Tibial nerve (tissue), 4 donors: ENCODE results near the gene EPHA3. TPM values are rescaled to one million over a fixed set of nuclear protein-coding genes. Genes with fewer than 3 reads are reported as not detected.

ENCODE experiments used
- DNase-seq, 2 donors: peaks; one replicate each; pipeline ENCODE4 v3.0.0-alpha.2; 2019; ENCODE audit warnings: low spot score in 2 of 2
- H3K27ac ChIP-seq, 4 donors: fragments of 200-600 bp; sonication (generic) in 3 of 4; one replicate each; pipeline ENCODE4 v1.5.1; 2017 to 2019; ENCODE audit warnings: mild to moderate bottlenecking in 1 of 4
- H3K27me3 ChIP-seq, 2 donors: fragments of 200-600 bp; sonication (generic) in 1 of 2; one replicate each; pipeline versions ENCODE4 v1.5.1 to v1.6.0; 2017 to 2019
- H3K36me3 ChIP-seq, 3 donors: fragments of 200-600 bp; sonication (generic); one replicate each; pipeline ENCODE4 v1.5.1; 2018 to 2019
- H3K4me1 ChIP-seq, 4 donors: fragments of 200-600 bp; sonication (generic) in 3 of 4; one replicate each; pipeline ENCODE4 v1.5.1; 2017 to 2019
- H3K4me3 ChIP-seq, 4 donors: fragments of 200-600 bp; sonication (generic) in 3 of 4; one replicate each; pipeline ENCODE4 v1.5.1; 2017 to 2019; ENCODE audit warnings: mild to moderate bottlenecking in 1 of 4, moderate library complexity in 1 of 4
- H3K9me3 ChIP-seq, 4 donors: fragments of 200-600 bp; sonication (generic) in 3 of 4; one replicate each; pipeline ENCODE4 v1.5.1; 2017 to 2019
- CTCF ChIP-seq, 5 experiments: fragments of 200-600 bp in 3 of 5; fragments of 450-650 bp in 2 of 5; sonication (generic) in 3 of 5; IDR thresholded peaks; one replicate each; pipeline ENCODE4 v1.5.1; 2016 to 2019; ENCODE audit warnings: antibody characterized with exemption in 5 of 5, mild to moderate bottlenecking in 3 of 5, moderate library complexity in 2 of 5
- EP300 ChIP-seq, 2 donors: sonication (generic); formaldehyde crosslinking; IDR thresholded peaks; one replicate each; pipeline ENCODE4 v1.6.1; 2017; ENCODE audit warnings: antibody characterized with exemption in 2 of 2, mild to moderate bottlenecking in 1 of 2
- POLR2A ChIP-seq, 2 donors: fragments of 450-650 bp; IDR thresholded peaks; one replicate each; pipeline ENCODE4 v1.6.1; 2017; ENCODE audit warnings: antibody characterized with exemption in 2 of 2, mild to moderate bottlenecking in 2 of 2, moderate library complexity in 2 of 2
- WGBS, 2 donors: methylation state at CpG; one replicate each; pipeline ENCODE4 v1.1.5; 2018; 5-methylcytosine and 5-hydroxymethylcytosine counted together
- total RNA-seq, 4 donors: library from RNA; depleted of rRNA; stranded (reverse); fragments of >200 nt; gene quantifications; one replicate each; pipeline ENCODE4 v1.1.0, GENCODE V29; 2016

The EPHA3 gene
- total RNA-seq, 4 donors from 2014 or later, result 6.1 to 20.1 (median 7.9) TPM

- Histone ChIP-seq H3K4me1 (no peaks in the 10 kb centered on the region), H3K9me3 (no peaks in the 10 kb centered on the region), H3K27ac (no peak overlapping the region), H3K36me3 (no peaks in the 10 kb centered on the region), H3K4me3 (no peak overlapping the region), H3K27me3 (no peaks in the 10 kb centered on the region)
- WGBS, 2 donors, result 96% methylated on average over 11 of the region's 11 CpGs
- TF ChIP-seq EP300 (IDR thresholded peaks at IDR 0.05) (no peak), POLR2A (IDR thresholded peaks at IDR 0.05) (no peak), CTCF (IDR thresholded peaks at IDR 0.05) (no peak)
- no peak for DNase-seq
These were observed 173.5 kb downstream of the EPHA3 start for GRCh38 chr3:89280822-89281365.

- no peaks in the 10 kb centered on the region for H3K36me3 ChIP-seq
- H3K4me1 ChIP-seq, result no peaks in the 10 kb centered on the region
- WGBS, 2 donors, result 93 to 95% methylated on average over 1 of the region's 1 CpG
- TF ChIP-seq CTCF (IDR thresholded peaks at IDR 0.05) (no peak), POLR2A (IDR thresholded peaks at IDR 0.05) (no peak), EP300 (IDR thresholded peaks at IDR 0.05) (no peak)
- no peak overlapping the region for H3K4me3 ChIP-seq
- H3K27me3 ChIP-seq, result no peaks in the 10 kb centered on the region
- no peaks in the 10 kb centered on the region for H3K9me3 ChIP-seq
- DNase-seq, result no peak
- no peak overlapping the region for H3K27ac ChIP-seq
These were observed 180.6 kb downstream of the EPHA3 start for GRCh38 chr3:89287902-89288508.

DNA sequence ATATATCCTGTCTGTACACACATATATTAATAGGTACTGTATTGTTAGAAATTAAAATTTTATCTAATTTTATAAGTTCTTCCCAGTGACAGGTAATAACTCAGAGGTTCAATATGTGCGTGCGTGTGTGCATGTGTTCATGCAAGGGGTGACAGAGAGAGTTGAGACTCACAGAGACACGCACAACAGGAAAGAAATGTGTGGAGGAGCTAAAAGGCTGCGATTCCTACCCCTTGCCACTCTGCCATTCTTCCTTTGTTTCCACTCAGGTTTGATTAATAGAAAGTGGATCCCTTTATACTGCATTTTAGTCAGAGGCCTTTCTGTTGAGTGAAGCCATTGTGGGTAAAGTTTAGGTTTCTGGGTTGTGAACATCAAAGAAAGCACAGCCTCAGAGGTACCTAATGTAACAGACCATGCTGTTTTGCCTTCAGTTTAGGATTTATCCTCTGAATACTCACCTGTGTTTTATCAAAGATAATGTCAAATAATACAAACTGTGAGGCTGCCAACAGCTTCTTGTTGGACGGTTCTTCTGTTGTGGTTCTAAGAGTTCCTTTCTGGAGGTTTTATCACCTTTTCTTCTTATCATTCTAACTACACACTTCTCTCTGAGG is 182.3 kb downstream of the EPHA3 start:
- 93 to 94% methylated on average over 5 of the region's 5 CpGs for WGBS, 2 donors
- H3K27ac ChIP-seq, result no peak overlapping the region

DNA sequence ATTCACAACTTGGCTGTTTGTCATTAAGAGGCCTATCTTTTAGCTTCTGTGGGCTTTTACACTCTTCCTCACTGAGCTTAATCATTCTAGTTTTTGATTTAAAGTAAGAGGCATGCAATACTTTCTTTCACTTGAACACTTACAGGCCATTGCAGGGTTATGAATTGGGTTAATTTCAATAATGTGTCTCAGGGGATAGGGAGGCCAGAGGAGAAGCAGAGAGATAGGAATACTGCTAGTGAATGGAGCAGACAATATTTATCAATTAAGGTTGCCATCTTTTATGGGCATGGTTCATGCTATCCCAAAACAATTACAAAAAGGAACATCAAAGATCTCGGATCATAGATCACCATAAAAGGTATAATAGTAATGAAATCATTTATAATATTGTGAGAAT is 189.8 kb downstream of the EPHA3 start:
- Histone ChIP-seq H3K27ac (no peak overlapping the region), H3K4me1 (peaks cover 0 to 4% (median 0%) of the 10 kb centered on the region in 4 donors), H3K27me3 (no peaks in the 10 kb centered on the region), H3K36me3 (no peaks in the 10 kb centered on the region), H3K9me3 (no peaks in the 10 kb centered on the region), H3K4me3 (no peak overlapping the region)
- 89 to 92% methylated on average over 1 of the region's 1 CpG for WGBS, 2 donors
- TF ChIP-seq POLR2A (IDR thresholded peaks at IDR 0.05), result no peak
- no peak for DNase-seq

More for the DNA sequence above, 182.3 kb downstream of the EPHA3 start:
- no peak for TF ChIP-seq EP300 (IDR thresholded peaks at IDR 0.05)
- TF ChIP-seq CTCF (IDR thresholded peaks at IDR 0.05), result no peak
- H3K4me3 ChIP-seq, result no peak overlapping the region
- no peaks in the 10 kb centered on the region for H3K36me3 ChIP-seq
- H3K9me3 ChIP-seq, result no peaks in the 10 kb centered on the region
- no peak for DNase-seq
- H3K27me3 ChIP-seq, result no peaks in the 10 kb centered on the region
- H3K4me1 ChIP-seq, result no peaks in the 10 kb centered on the region

DNA sequence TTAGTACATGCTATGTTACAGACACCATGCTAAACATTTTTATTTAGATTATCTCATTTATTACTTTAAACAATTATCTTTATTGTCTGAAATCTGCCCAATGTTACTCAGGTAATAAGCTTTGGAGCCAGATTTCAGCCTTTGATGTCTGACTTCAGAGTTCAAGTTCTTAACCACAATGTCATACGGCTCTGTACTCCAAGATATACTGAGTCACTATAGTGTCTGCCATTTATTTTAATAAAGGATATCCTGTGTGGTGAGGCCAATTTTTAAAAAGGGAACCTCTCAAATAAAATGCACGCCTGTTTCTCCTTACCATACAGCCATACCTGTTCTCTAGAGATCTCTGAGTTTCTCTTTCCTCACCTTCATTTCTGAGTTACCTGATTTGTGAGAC is 193.1 kb downstream of the EPHA3 start:
- Histone ChIP-seq H3K36me3 (no peaks in the 10 kb centered on the region), H3K4me1 (peaks cover 0 to 4% (median 2%) of the 10 kb centered on the region in 4 donors), H3K9me3 (no peaks in the 10 kb centered on the region), H3K27ac (no peak overlapping the region), H3K27me3 (no peaks in the 10 kb centered on the region), H3K4me3 (no peak overlapping the region)
- WGBS, 2 donors, result 69 to 72% methylated on average over 2 of the region's 2 CpGs
- TF ChIP-seq EP300 (IDR thresholded peaks at IDR 0.05), result no peak
- no peak for TF ChIP-seq POLR2A (IDR thresholded peaks at IDR 0.05)
- TF ChIP-seq CTCF (IDR thresholded peaks at IDR 0.05), result no peak
- no peak for DNase-seq
